ENCODE results near the gene MYO5B. TPM values are rescaled to one million over a fixed set of nuclear protein-coding genes. Genes with fewer than 3 reads are reported as not detected.

MYO5B gene
- polyA plus RNA-seq, 1 of the 3 experiments (the other 2 are of a cell fraction), result 1.3 TPM

DNA sequence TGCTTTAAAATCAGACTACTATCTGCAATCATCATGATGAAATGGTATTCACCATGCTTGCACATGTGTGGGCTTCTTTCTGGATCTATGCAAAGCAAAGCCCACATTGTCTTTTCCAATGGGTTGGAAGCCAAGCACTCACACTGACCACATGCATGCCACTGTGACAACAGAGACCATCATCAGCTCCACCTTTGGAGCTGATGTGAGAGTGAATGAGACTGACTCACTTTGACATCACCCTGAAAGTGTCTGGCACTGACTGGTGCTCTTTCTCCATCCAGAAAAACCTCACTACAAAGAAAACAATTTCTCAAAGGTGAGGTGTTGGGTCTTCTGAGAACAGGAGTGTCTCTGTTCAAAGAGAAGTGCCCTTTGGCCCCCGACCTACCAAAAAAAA lies 4.7 kb downstream of the MYO5B start:
- CTCF ChIA-PET, result interaction anchor here (1.0 to 1.5 kb wide), 2 partner anchors 10 to 14 kb away, joined by 3 to 4 read pairs; no protein-coding TSS in a partner anchor

DNA sequence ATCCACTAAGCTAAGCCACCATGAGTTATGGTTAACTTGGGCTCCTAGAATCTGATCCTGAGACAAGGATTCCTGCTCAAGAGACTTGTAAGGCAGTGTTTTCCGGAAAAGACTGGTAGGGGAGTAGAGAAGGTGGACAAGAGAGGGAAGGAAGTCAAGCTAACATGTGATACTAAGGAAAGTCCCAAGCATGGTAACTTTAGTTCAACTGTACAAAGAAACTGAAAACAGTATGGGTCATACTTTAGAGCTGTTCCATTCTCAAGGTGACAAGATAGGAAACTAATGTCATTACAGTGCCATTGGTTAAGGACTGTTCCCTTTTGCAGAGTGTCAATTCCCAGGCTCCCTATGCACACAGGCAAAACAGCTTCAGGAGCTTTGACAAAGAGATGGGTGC lies 5.8 kb downstream of the MYO5B start:
- H3K4me3 ChIP-seq (ENCODE audit: low read depth in 2 of 2, low read length in 1 of 2), result no peak overlapping the region
- H3K4me2 ChIP-seq, result no peak overlapping the region
- no peak overlapping the region for H3K9ac ChIP-seq
- H3K79me2 ChIP-seq (ENCODE audit: insufficient read depth), result no peaks in the 10 kb centered on the region
- H3K9me3 ChIP-seq, result no peaks in the 10 kb centered on the region
- no peak overlapping the region for H2AFZ ChIP-seq (ENCODE audit: low read depth)
- no peak for DNase-seq
- no peaks in the 10 kb centered on the region for H4K20me1 ChIP-seq (ENCODE audit: insufficient read depth)
- H3K4me1 ChIP-seq (ENCODE audit: control insufficient read depth in 1 of 2, insufficient read depth in 2 of 2, low read depth in 1 of 2, low read length in 1 of 2), result no peaks in the 10 kb centered on the region; a peak in 1 of 4 replicates
- CTCF ChIA-PET, result interaction anchor here (1.5 to 4.7 kb wide), 2 partner anchors 9 to 15 kb away, joined by 3 to 24 read pairs; no protein-coding TSS in a partner anchor
- H3K27me3 ChIP-seq (ENCODE audit: insufficient read depth), result peaks cover 25% of the 10 kb centered on the region
- 0% methylated on average over 1 of the region's 1 CpG for WGBS (ENCODE audit: low lambda C conversion rate)
- no peak for TF ChIP-seq TCF12 (IDR thresholded peaks at IDR 0.05)
- TF ChIP-seq NFIC (IDR thresholded peaks at IDR 0.05; ENCODE audit: borderline replicate concordance), result no peak
- TF ChIP-seq MXI1 (IDR thresholded peaks at IDR 0.05; ENCODE audit: low read depth, low read length), result no peak
- no peak for TF ChIP-seq JUND (IDR thresholded peaks at IDR 0.05)
- TF ChIP-seq TEAD4 (IDR thresholded peaks at IDR 0.05; ENCODE audit: borderline replicate concordance, insufficient read depth), result no peak
- TF ChIP-seq, protein P1, sequence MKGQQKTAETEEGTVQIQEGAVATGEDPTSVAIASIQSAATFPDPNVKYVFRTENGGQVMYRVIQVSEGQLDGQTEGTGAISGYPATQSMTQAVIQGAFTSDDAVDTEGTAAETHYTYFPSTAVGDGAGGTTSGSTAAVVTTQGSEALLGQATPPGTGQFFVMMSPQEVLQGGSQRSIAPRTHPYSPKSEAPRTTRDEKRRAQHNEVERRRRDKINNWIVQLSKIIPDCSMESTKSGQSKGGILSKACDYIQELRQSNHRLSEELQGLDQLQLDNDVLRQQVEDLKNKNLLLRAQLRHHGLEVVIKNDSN (IDR thresholded peaks at IDR 0.05; ENCODE audit: borderline replicate concordance, low read depth), result no peak
- no peak for TF ChIP-seq RCOR1 (IDR thresholded peaks at IDR 0.05; ENCODE audit: low read length)
- TF ChIP-seq RXRA (IDR thresholded peaks at IDR 0.05; ENCODE audit: borderline replicate concordance, low read depth), result no peak
- TF ChIP-seq MEF2A (IDR thresholded peaks at IDR 0.05; ENCODE audit: borderline replicate concordance, low read depth), result no peak
- TF ChIP-seq TAF1 (IDR thresholded peaks at IDR 0.05; ENCODE audit: borderline replicate concordance, low read depth, low read length), result no peak
- no peak for TF ChIP-seq SIN3A (IDR thresholded peaks at IDR 0.05; ENCODE audit: borderline replicate concordance, low read depth, low read length)
- no peak for TF ChIP-seq RAD21 (IDR thresholded peaks at IDR 0.05; ENCODE audit: low read length)
- TF ChIP-seq ELF1 (IDR thresholded peaks at IDR 0.05), result no peak
- TF ChIP-seq GATA2 (CRISPR knock-in tag; IDR thresholded peaks at IDR 0.05), result no peak
- no peak for TF ChIP-seq RFX5 (IDR thresholded peaks at IDR 0.05; ENCODE audit: low read length)
- no peak for TF ChIP-seq CHD2 (IDR thresholded peaks at IDR 0.05; ENCODE audit: low read length, partially characterized antibody)
- H3F3A ChIP-seq (replicated peaks; ENCODE audit: insufficient read depth), result no peaks in the 10 kb centered on the region
- H3K27ac ChIP-seq (ENCODE audit: low read depth in 2 of 2, low read length in 1 of 2), result no peak overlapping the region
- H3K9me2 ChIP-seq, result no peaks in the 10 kb centered on the region
- POLR2A ChIA-PET, result no interaction called here
- no peaks in the 10 kb centered on the region for H3K36me3 ChIP-seq (replicated peaks in 1 of 2; ENCODE audit: control insufficient read depth in 1 of 2, insufficient read depth in 2 of 2, low read length in 1 of 2)

More for the DNA sequence above, 4.7 kb downstream of the MYO5B start:
- no peak overlapping the region for H2AFZ ChIP-seq (ENCODE audit: low read depth)
- DNase-seq, result no peak
- H3K9ac ChIP-seq, result no peak overlapping the region
- no peaks in the 10 kb centered on the region for H3K36me3 ChIP-seq (replicated peaks in 1 of 2; ENCODE audit: control insufficient read depth in 1 of 2, insufficient read depth in 2 of 2, low read length in 1 of 2)
- H3K4me1 ChIP-seq (ENCODE audit: control insufficient read depth in 1 of 2, insufficient read depth in 2 of 2, low read depth in 1 of 2, low read length in 1 of 2), result no peaks in the 10 kb centered on the region; a peak in 1 of 4 replicates
- H4K20me1 ChIP-seq (ENCODE audit: insufficient read depth), result no peaks in the 10 kb centered on the region
- H3K27me3 ChIP-seq (ENCODE audit: insufficient read depth), result peaks cover 29% of the 10 kb centered on the region
- H3K4me3 ChIP-seq (ENCODE audit: low read depth in 2 of 2, low read length in 1 of 2), result no peak overlapping the region
- H3K9me3 ChIP-seq, result no peaks in the 10 kb centered on the region
- H3K4me2 ChIP-seq, result no peak overlapping the region
- H3F3A ChIP-seq (replicated peaks; ENCODE audit: insufficient read depth), result no peaks in the 10 kb centered on the region
- POLR2A ChIA-PET, result no interaction called here
- WGBS (ENCODE audit: low lambda C conversion rate), result 6% methylated on average over 1 of the region's 1 CpG
- no peak overlapping the region for H3K27ac ChIP-seq (ENCODE audit: low read depth in 2 of 2, low read length in 1 of 2)
- no peaks in the 10 kb centered on the region for H3K79me2 ChIP-seq (ENCODE audit: insufficient read depth)
- H3K9me2 ChIP-seq, result no peaks in the 10 kb centered on the region
- TF ChIP-seq, protein P2, sequence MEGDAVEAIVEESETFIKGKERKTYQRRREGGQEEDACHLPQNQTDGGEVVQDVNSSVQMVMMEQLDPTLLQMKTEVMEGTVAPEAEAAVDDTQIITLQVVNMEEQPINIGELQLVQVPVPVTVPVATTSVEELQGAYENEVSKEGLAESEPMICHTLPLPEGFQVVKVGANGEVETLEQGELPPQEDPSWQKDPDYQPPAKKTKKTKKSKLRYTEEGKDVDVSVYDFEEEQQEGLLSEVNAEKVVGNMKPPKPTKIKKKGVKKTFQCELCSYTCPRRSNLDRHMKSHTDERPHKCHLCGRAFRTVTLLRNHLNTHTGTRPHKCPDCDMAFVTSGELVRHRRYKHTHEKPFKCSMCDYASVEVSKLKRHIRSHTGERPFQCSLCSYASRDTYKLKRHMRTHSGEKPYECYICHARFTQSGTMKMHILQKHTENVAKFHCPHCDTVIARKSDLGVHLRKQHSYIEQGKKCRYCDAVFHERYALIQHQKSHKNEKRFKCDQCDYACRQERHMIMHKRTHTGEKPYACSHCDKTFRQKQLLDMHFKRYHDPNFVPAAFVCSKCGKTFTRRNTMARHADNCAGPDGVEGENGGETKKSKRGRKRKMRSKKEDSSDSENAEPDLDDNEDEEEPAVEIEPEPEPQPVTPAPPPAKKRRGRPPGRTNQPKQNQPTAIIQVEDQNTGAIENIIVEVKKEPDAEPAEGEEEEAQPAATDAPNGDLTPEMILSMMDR (IDR thresholded peaks at IDR 0.05), result no peak
- TF ChIP-seq RXRA (IDR thresholded peaks at IDR 0.05; ENCODE audit: borderline replicate concordance, low read depth) (no peak), SMC3 (IDR thresholded peaks at IDR 0.05; ENCODE audit: low read depth, low read length) (no peak)

Measured in SK-N-SH (cell line).